NCI-H2227 (cell line): Measurements from ENCODE around the gene UBE2F.

Source experiments
- DNase-seq: peaks from one replicate; lab custom pipeline; 2025; ENCODE audit not compliant: unreplicated experiment; lab: John Stamatoyannopoulos, UW

Gene UBE2F

GRCh38 chr2:238069021-238069709, 102.4 kb downstream of the UBE2F start:
- DNase-seq = no peak

GRCh38 chr2:238069877-238070276, 103.1 kb downstream of the UBE2F start:
- no peak for DNase-seq

GRCh38 chr2:238075397-238075796, 108.6 kb downstream of the UBE2F start:
- DNase-seq = no peak

GRCh38 chr2:238077292-238077691, 110.5 kb downstream of the UBE2F start:
- DNase-seq = no peak

GRCh38 chr2:238079874-238080327, 113.1 kb downstream of the UBE2F start:
- DNase-seq = no peak

GRCh38 chr2:238080518-238080917, 113.7 kb downstream of the UBE2F start:
- no peak for DNase-seq

GRCh38 chr2:238081150-238081549, 114.3 kb downstream of the UBE2F start:
- DNase-seq = no peak

GRCh38 chr2:238081561-238081960, 114.7 kb downstream of the UBE2F start:
- no peak for DNase-seq

GRCh38 chr2:238082151-238082550, 115.3 kb downstream of the UBE2F start:
- no peak for DNase-seq

- DNase-seq = no peak
Measured at GRCh38 chr2:238082827-238083226, 116.0 kb downstream of the UBE2F start.

- no peak for DNase-seq
Measured at GRCh38 chr2:238083919-238084318, 117.1 kb downstream of the UBE2F start.

GRCh38 chr2:238084761-238085160, 117.9 kb downstream of the UBE2F start:
- no peak for DNase-seq

- no peak for DNase-seq
Measured at GRCh38 chr2:238085899-238086298, 119.1 kb downstream of the UBE2F start.

- DNase-seq = no peak
Measured at GRCh38 chr2:238087211-238087610, 120.4 kb downstream of the UBE2F start.

GRCh38 chr2:238090887-238091286, 124.1 kb downstream of the UBE2F start:
- DNase-seq = no peak

GRCh38 chr2:238091436-238092060, 124.7 kb downstream of the UBE2F start:
- DNase-seq = no peak
